Activated T-cell treated with anti-CD3 and anti-CD28 coated beads for 24 hours (primary cell): ENCODE data around the gene WIF1.

Experiments used
- DNase-seq: peaks from one replicate; pipeline ENCODE4 v3.0.0-alpha.2; 2020; ENCODE audit warnings: low read depth

The WIF1 gene

GRCh38 chr12:65121049-65121955, at the start of gene WIF1:
TSS of gene WIF1 (minus strand) at chr12:65121305. CDS start at chr12:65121191, 114 bp downstream.
- DNase-seq: peak; percentile 1

- DNase-seq: peak; percentile 45
These were observed 49.2 kb upstream of the WIF1 start for GRCh38 chr12:65170209-65170881.

- DNase-seq: peak; percentile 88
These were observed 48.5 kb upstream of the WIF1 start, which contains the start of gene LEMD3 for GRCh38 chr12:65169320-65170208. TSS of gene LEMD3 (plus strand) at chr12:65169583. CDS start at chr12:65169597, 14 bp downstream.

- no peak for DNase-seq
These were observed 47.7 kb upstream of the WIF1 start for GRCh38 chr12:65168681-65169319.

- no peak for DNase-seq
These were observed 43.7 kb upstream of the WIF1 start for GRCh38 chr12:65164774-65165173.

GRCh38 chr12:65164244-65164643, 43.1 kb upstream of the WIF1 start:
- DNase-seq: no peak

GRCh38 chr12:65162609-65163008, 41.5 kb upstream of the WIF1 start:
- DNase-seq: no peak

GRCh38 chr12:65157091-65157490, 36.0 kb upstream of the WIF1 start:
- no peak for DNase-seq

- DNase-seq: no peak
These were observed 35.3 kb upstream of the WIF1 start for GRCh38 chr12:65156366-65156841.

GRCh38 chr12:65155784-65156183, 34.7 kb upstream of the WIF1 start:
- DNase-seq: no peak

GRCh38 chr12:65152596-65152995, 31.5 kb upstream of the WIF1 start:
- no peak for DNase-seq

- no peak for DNase-seq
These were observed 30.9 kb upstream of the WIF1 start for GRCh38 chr12:65152012-65152411.

GRCh38 chr12:65147312-65147905, 26.3 kb upstream of the WIF1 start:
- no peak for DNase-seq

GRCh38 chr12:65140738-65141137, 19.6 kb upstream of the WIF1 start:
- no peak for DNase-seq

GRCh38 chr12:65139389-65139788, 18.3 kb upstream of the WIF1 start:
- DNase-seq: no peak

- DNase-seq: no peak
These were observed 12.8 kb upstream of the WIF1 start for GRCh38 chr12:65133879-65134278.

GRCh38 chr12:65126482-65126881, 5.4 kb upstream of the WIF1 start:
- DNase-seq: no peak

GRCh38 chr12:65125975-65126374, 4.9 kb upstream of the WIF1 start:
- no peak for DNase-seq

- no peak for DNase-seq
These were observed 4.1 kb upstream of the WIF1 start for GRCh38 chr12:65125247-65125646.

- DNase-seq: no peak
These were observed 2.4 kb upstream of the WIF1 start for GRCh38 chr12:65123435-65124063.

- no peak for DNase-seq
These were observed 1.6 kb upstream of the WIF1 start for GRCh38 chr12:65122703-65123102.
